GM12874 (cell line): ENCODE measurements around the gene VAC14.

Experiments used
- TF ChIP-seq, protein P1 (sequence below): IDR thresholded peaks from 2 replicates; pipeline ENCODE4 v1.5.1; 2011; ENCODE audit warnings: low read depth, mild to moderate bottlenecking, control low read depth, low read length, moderate library complexity; ENCODE audit not compliant: insufficient read depth

Gene VAC14

GRCh38 chr16:70692873-70693671 is 107.9 kb downstream of the VAC14 start:
- TF ChIP-seq, protein P1, sequence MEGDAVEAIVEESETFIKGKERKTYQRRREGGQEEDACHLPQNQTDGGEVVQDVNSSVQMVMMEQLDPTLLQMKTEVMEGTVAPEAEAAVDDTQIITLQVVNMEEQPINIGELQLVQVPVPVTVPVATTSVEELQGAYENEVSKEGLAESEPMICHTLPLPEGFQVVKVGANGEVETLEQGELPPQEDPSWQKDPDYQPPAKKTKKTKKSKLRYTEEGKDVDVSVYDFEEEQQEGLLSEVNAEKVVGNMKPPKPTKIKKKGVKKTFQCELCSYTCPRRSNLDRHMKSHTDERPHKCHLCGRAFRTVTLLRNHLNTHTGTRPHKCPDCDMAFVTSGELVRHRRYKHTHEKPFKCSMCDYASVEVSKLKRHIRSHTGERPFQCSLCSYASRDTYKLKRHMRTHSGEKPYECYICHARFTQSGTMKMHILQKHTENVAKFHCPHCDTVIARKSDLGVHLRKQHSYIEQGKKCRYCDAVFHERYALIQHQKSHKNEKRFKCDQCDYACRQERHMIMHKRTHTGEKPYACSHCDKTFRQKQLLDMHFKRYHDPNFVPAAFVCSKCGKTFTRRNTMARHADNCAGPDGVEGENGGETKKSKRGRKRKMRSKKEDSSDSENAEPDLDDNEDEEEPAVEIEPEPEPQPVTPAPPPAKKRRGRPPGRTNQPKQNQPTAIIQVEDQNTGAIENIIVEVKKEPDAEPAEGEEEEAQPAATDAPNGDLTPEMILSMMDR = no peak

- TF ChIP-seq, protein P1 = no peak
Observed at GRCh38 chr16:70692130-70692872, 108.7 kb downstream of the VAC14 start.

DNA sequence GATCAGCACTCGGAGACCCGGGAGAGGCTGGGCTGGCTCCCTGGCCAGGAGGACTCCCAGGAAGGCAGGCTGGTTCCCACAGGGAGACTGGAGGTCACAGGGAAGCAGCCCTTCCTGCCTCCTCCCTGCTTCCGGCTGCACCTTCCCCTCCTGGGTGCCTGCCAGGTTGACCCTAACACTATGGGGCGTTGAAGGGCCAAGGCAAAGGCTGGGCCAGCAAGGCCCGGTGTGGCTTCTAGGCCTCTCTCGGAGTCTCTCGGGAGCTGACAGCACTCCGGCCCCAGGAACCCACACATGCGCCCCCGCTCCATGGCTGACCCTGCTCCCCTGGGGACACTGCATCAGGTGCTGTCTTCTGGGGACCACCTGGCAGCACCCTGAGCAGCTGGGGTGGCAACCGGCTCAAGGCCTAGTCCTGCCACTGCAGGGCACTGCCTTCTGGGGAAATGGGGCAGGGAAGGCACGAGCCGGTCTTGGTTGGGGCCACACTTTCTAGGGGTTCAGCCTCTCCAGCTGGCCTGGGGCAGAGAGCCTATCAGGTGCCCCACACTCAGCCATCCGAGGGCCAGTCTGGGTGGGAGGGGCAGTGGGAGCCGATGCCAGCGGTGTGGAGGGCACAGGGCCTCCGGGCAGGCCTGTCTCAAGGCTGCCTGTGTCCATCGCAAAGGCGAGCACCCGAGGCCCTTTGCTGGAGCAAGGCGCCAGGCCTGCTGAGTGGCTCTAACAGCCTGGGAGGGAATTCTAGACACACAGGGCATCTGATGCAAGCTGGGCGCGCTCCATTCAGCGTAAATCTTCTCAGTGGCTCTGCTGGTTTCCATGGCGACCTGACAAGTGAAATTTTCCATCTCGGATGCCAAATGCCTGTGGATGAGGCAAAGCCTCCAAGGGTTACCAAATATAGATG is 109.5 kb downstream of the VAC14 start:
- TF ChIP-seq, protein P1 = no peak

DNA sequence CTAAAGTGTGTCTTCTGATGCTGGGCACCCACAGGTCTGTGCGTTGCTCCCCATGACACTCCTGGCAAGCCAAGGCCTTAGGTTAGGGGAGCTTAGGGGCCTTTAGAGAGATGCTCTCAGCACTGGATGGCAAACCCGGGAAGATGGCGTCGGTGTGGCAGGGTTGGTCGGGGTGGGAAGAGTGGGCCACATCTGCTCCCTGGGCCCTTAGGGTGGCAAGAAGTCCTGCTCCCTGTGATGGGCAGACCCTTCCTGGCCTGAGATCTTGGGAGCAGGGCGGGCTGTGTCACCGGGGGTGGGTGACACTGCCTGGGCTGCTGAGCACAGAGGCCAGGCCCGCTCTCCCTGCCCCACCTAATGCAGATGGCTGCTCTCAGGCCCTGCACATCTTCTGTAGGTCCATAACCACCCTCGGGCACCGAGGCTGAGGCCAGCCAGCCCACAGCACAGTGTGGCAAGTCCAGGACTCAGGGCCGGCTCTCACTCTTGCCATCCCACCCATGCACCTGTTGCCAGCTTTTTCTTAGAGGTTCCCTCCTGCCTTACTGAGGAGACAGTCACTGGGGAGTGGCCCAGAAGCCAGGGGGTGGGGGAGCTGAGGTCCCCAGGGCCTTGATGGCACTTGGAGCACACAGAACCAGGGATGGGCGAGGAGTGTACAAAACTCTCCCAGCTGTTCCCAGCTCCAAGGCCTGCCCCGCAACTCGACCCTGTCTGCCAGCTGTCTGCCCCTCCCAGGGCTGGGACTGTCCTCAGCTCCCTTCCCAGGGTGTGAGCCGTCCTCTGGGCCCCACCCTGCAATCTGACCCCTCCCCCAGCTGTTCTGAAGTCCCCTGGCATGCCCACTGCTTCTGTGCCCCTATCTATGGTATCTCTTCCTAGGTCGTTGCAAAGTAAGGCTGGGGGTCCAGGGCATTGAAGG is 110.7 kb downstream of the VAC14 start:
- TF ChIP-seq, protein P1 = no peak

DNA sequence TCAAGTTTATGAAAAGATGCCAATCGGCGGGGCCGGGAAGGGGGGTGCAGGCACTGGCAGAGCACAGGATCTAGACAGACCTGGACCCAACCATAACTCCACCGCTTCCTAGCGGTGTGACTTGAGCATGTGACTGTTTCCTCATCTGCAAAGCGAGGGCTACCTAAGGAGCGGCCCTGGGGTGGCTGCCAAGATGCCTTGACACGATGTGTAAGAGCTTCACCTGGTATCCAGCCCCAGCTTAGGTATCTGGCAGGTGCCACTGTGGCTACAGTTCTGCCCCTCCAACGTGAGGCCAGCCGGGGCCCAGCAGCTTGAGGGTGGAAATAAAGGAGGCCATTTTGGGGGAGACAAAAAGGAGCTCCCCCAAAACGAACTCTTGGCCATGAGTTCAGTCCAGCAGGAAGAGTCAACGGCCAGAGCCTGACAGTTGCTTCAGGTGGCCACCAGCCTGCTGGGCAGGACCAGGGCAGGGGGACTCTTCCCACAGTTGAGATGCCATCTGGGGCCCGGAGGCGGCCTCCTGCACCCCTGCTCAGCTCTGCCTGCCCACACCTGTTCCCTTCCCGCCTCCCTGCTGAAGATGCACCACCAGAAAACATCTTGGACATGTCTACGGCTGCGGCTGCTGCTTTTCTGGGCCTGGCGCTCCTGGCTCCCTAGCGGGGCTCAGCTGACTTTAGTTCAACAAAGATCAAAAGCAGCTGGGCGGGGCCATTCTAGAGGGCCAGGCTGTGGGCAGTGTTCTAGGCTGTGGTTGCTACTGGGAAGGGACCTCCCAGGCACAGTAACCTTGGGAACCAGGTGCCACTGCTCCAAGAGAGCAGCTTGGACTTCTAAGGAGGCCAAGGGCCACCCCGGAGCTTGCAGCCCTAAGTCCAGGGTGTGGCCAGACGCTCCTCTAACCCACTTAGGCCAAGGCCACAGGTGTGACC is 111.7 kb downstream of the VAC14 start:
- TF ChIP-seq, protein P1 = no peak

- TF ChIP-seq, protein P1 = no peak
Observed at GRCh38 chr16:70688246-70688742, 112.7 kb downstream of the VAC14 start.
